PC-3 (cell line): ENCODE results near the gene CYP46A1. TPM values are rescaled to one million over a fixed set of nuclear protein-coding genes. Genes with fewer than 3 reads are reported as not detected.

Experiments used
- ATAC-seq: fragments of 200-7000 bp; cut with Tn5 transposase; 2 replicates; pipeline ENCODE4 v1.9.1; 2020; ENCODE audit warnings: mild to moderate bottlenecking, moderate library complexity
- BruUV-seq: library from RNA; stranded (reverse); fragments of 400-500 nt; replicated peaks from 2 replicates; lab custom pipeline; 2021; lab: Mats Ljungman, UMichigan
- CTCF ChIA-PET: fragments of 300-600 bp; sonication (Branson Sonifier 250); formaldehyde crosslinking; loops from one replicate; lab custom pipeline; 2022; ENCODE audit warnings: antibody characterized with exemption; lab: Charles Lee
- POLR2A ChIA-PET: fragments of 300-600 bp; sonication (Branson Sonifier 250); formaldehyde crosslinking; loops from one replicate; lab custom pipeline; 2022; ENCODE audit warnings: antibody characterized with exemption; ENCODE audit not compliant: unreplicated experiment; lab: Charles Lee
- DNase-seq: peaks from one replicate; pipeline ENCODE4 v3.0.0-alpha.2; 2015
- H2AFZ ChIP-seq: fragments of 300-600 bp; sonication (generic); 2 replicates; pipeline ENCODE4 v1.6.0; 2016; ENCODE audit warnings: antibody characterized with exemption, low read length
- H3F3A ChIP-seq: fragments of 300-600 bp; sonication (generic); one replicate; pipeline ENCODE4 v1.6.0; 2017; ENCODE audit warnings: antibody characterized with exemption, low read length, control low read depth, mild to moderate bottlenecking; ENCODE audit not compliant: unreplicated experiment
- H3K27ac ChIP-seq: fragments of 300-600 bp; sonication (generic); 2 replicates; pipeline ENCODE4 v1.5.1; 2016; ENCODE audit warnings: mild to moderate bottlenecking, low read length
- H3K27me3 ChIP-seq: fragments of 300-600 bp; sonication (generic); 2 replicates; pipeline ENCODE4 v1.6.1; 2016; ENCODE audit warnings: low read length, mixed read lengths
- H3K36me3 ChIP-seq: fragments of 300-600 bp; sonication (generic); 2 replicates; pipeline ENCODE4 v1.6.1; 2016; ENCODE audit warnings: low read depth, mixed run types, low read length, mixed read lengths
- H3K4me1 ChIP-seq: fragments of 300-600 bp; sonication (generic); 2 replicates; pipeline ENCODE4 v1.5.1; 2016; ENCODE audit warnings: low read length; ENCODE audit not compliant: insufficient read depth
- H3K4me2 ChIP-seq: fragments of 300-600 bp; sonication (generic); 2 replicates; pipeline ENCODE4 v1.6.0; 2016; ENCODE audit warnings: low read length
- H3K4me3 ChIP-seq: fragments of 300-600 bp; sonication (generic); 2 replicates; pipeline ENCODE4 v1.5.1; 2016; ENCODE audit warnings: mild to moderate bottlenecking, low read length, mixed read lengths
- H3K79me2 ChIP-seq: fragments of 300-600 bp; sonication (generic); 2 replicates; pipeline ENCODE4 v1.6.1; 2017; ENCODE audit warnings: low read length, mixed read lengths
- H3K9ac ChIP-seq: fragments of 300-600 bp; sonication (generic); 2 replicates; pipeline ENCODE4 v1.6.0; 2016; ENCODE audit warnings: mild to moderate bottlenecking, low read length
- H3K9me2 ChIP-seq: fragments of 300-600 bp; sonication (generic); replicated peaks from 2 replicates; pipeline ENCODE4 v1.6.1; 2016; ENCODE audit warnings: mixed run types, low read length, mixed read lengths
- H3K9me3 ChIP-seq: fragments of 300-600 bp; sonication (generic); 2 replicates; pipeline ENCODE4 v1.6.1; 2016; ENCODE audit warnings: low read length, mixed read lengths
- H4K20me1 ChIP-seq: fragments of 300-600 bp; sonication (generic); 2 replicates; pipeline ENCODE4 v1.6.1; 2016; ENCODE audit warnings: low read length, mixed read lengths
- EZH2 ChIP-seq: fragments of 300-600 bp; sonication (generic); IDR thresholded peaks from one replicate; pipeline ENCODE4 v1.6.1; 2017; ENCODE audit warnings: antibody characterized with exemption, mild to moderate bottlenecking, low read length; ENCODE audit not compliant: unreplicated experiment
- EZH2phosphoT487 ChIP-seq: fragments of 300-600 bp; sonication (generic); IDR thresholded peaks from 2 replicates; pipeline ENCODE4 v1.6.1; 2018; ENCODE audit warnings: mild to moderate bottlenecking, antibody characterized with exemption, low read length, borderline replicate concordance
- intact Hi-C: fragments of 100-400 bp; cut with micrococcal nuclease; formaldehyde crosslinking; loops from 2 replicates; pipeline ENCODE4 v1.9.0; 2023
- total RNA-seq: library from RNA; depleted of rRNA; stranded (reverse); fragments of >200 nt; gene quantifications from 2 replicates; pipeline ENCODE4 v1.2.3, GENCODE V29; 2014
- TF ChIP-seq, protein P1 (sequence below): fragments of 300-600 bp; sonication (generic); conservative IDR thresholded peaks from 2 replicates; pipeline ENCODE4 v1.5.1; 2017; ENCODE audit warnings: antibody characterized with exemption, low read depth, mild to moderate bottlenecking, low read length

CYP46A1 gene
- total RNA-seq, 1 experiment from 2014 or later: 1.2 TPM

DNA sequence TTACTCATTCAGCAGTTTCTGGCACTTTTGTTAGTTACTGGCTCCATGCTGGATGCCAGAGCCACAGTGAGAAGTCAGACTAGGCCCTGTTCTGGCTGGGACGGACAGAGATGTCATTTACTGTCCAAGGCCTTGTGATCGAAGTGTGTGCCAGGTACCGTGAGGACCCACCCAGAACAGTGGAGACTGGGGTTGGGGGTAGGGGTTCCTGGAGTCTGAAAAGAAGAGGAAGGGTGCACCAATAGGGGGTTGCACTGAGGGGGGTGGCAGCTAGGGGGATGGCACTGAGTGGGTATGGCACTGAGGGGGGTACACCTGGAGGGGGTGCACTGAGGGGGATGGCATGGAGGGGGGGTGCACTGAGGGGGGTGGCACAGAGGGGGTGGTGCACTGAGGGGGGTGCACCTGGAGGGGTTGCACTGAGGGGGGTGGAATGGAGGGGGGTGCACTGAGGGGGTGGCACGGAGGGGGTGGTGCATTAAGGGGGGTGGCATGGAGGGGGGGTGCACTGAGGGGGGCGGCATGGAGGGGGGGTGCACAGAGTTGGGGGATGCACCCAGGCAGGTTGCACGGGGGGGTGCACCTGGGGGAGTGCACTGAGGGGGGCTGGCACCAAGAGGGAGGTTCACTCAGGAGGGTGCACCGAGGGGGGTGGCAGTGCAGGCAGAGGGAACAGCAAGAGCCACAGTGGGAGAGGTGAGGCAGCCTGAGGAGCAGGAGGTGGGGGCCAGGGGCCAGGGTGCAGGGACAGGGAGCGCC is 10.6 kb upstream of the CYP46A1 start:
- no peak overlapping the region for H2AFZ ChIP-seq
- no peaks in the 10 kb centered on the region for H3K79me2 ChIP-seq
- no peaks in the 10 kb centered on the region for H3K9me2 ChIP-seq
- H3K9ac ChIP-seq: no peak overlapping the region
- intact Hi-C loops: no loop called here
- no peaks in the 10 kb centered on the region for H3K27me3 ChIP-seq
- H3K4me2 ChIP-seq: no peak overlapping the region
- H3K9me3 ChIP-seq: peaks cover 10% of the 10 kb centered on the region; the same call in 1 of the 2 replicates
- ChIA-PET CTCF (no interaction called here), POLR2A (no interaction called here)
- no TSS peak for BruUV-seq
- TF ChIP-seq EZH2phosphoT487: no peak
- TF ChIP-seq EZH2: no peak
- TF ChIP-seq, protein P1, sequence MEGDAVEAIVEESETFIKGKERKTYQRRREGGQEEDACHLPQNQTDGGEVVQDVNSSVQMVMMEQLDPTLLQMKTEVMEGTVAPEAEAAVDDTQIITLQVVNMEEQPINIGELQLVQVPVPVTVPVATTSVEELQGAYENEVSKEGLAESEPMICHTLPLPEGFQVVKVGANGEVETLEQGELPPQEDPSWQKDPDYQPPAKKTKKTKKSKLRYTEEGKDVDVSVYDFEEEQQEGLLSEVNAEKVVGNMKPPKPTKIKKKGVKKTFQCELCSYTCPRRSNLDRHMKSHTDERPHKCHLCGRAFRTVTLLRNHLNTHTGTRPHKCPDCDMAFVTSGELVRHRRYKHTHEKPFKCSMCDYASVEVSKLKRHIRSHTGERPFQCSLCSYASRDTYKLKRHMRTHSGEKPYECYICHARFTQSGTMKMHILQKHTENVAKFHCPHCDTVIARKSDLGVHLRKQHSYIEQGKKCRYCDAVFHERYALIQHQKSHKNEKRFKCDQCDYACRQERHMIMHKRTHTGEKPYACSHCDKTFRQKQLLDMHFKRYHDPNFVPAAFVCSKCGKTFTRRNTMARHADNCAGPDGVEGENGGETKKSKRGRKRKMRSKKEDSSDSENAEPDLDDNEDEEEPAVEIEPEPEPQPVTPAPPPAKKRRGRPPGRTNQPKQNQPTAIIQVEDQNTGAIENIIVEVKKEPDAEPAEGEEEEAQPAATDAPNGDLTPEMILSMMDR: no peak
- no peaks in the 10 kb centered on the region for H3F3A ChIP-seq
- no peak overlapping the region for H3K4me3 ChIP-seq
- H3K4me1 ChIP-seq: no peaks in the 10 kb centered on the region; the same call in 1 of the 2 replicates
- no peaks in the 10 kb centered on the region for H3K36me3 ChIP-seq
- ATAC-seq (no peak), DNase-seq (no peak)
- no peaks in the 10 kb centered on the region for H4K20me1 ChIP-seq
- no peak overlapping the region for H3K27ac ChIP-seq

DNA sequence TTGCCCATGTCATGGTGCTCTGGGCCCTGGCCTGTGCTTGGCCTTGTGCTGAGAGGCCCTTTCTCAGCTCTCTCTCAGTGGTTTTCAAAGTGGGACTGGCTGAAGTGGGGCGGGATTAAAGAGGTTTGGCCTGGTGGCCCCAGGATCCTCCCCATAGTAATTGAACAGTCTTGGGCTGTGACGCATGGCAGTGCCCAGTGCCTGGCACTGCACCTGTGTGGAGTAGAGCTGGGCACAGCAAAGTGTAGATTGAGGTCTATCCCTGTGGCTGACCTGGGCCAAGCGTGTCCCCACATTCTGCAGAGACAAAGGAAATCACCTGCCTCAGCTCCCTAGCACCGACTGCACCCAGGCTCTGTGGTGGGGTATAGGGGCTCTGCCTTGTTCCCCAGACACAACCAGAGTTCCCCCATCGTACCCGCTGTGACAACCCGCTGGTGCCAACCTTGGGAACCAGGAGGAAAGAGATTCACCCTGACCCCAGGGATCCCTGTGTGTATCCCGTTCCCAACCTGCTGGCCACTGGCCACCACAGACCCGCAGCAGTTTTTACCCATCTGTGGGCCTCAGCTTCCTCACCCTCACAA is 9.9 kb upstream of the CYP46A1 start:
- Histone ChIP-seq H4K20me1 (no peaks in the 10 kb centered on the region), H3K9me2 (no peaks in the 10 kb centered on the region), H3K27ac (no peak overlapping the region), H3K4me1 (no peaks in the 10 kb centered on the region; the same call in 1 of the 2 replicates), H3K27me3 (no peaks in the 10 kb centered on the region), H3K9ac (no peak overlapping the region), H2AFZ (no peak overlapping the region), H3K4me3 (no peak overlapping the region), H3K9me3 (peaks cover 14% of the 10 kb centered on the region; the same call in 1 of the 2 replicates), H3K4me2 (no peak overlapping the region), H3K36me3 (no peaks in the 10 kb centered on the region), H3K79me2 (no peaks in the 10 kb centered on the region), H3F3A (no peaks in the 10 kb centered on the region)
- intact Hi-C loops: no loop called here
- DNase-seq (no peak), ATAC-seq (no peak)
- ChIA-PET CTCF (no interaction called here), POLR2A (no interaction called here)
- TF ChIP-seq EZH2phosphoT487 (no peak), EZH2 (no peak)
- TF ChIP-seq, protein P1: no peak
- BruUV-seq: no TSS peak
